Neural cell (in vitro differentiated cells): ENCODE measurements around the gene TRIB2. TPM values are rescaled to one million over a fixed set of nuclear protein-coding genes. Genes with fewer than 3 reads are reported as not detected.

Source experiments
- H2AFZ ChIP-seq: fragments of 200-600, 300-800 bp; sonication (generic), shearing (Covaris generic); 2 replicates; pipeline ENCODE4 v1.6.0; 2014; ENCODE audit warnings: low read depth, mild to moderate bottlenecking, antibody characterized with exemption, low read length, moderate library complexity
- H3F3A ChIP-seq: fragments of 200-600 bp; shearing (Covaris generic); 2 replicates; pipeline ENCODE4 v1.6.1; 2016; ENCODE audit warnings: mild to moderate bottlenecking, moderate library complexity, mixed read lengths, antibody characterized with exemption, low read length; ENCODE audit not compliant: insufficient read depth, poor library complexity, severe bottlenecking
- H3K27ac ChIP-seq: fragments of 200-600, 300-800 bp; sonication (generic), shearing (Covaris generic); 2 replicates; pipeline ENCODE4 v1.5.1; 2014; ENCODE audit warnings: mild to moderate bottlenecking, low read length, moderate library complexity
- H3K27me3 ChIP-seq: fragments of 300-800, 200-600 bp; sonication (generic), shearing (Covaris generic); 2 replicates; pipeline ENCODE4 v1.6.0; 2014; ENCODE audit warnings: mild to moderate bottlenecking, low read depth, low read length, moderate library complexity; ENCODE audit not compliant: insufficient read depth
- H3K36me3 ChIP-seq: fragments of 300-800, 200-600 bp; sonication (generic), shearing (Covaris generic); 2 replicates; pipeline ENCODE4 v1.5.1; 2014; ENCODE audit warnings: mild to moderate bottlenecking, antibody characterized with exemption, low read length, moderate library complexity; ENCODE audit not compliant: insufficient read depth
- H3K4me2 ChIP-seq: fragments of 300-800, 200-600 bp; sonication (generic), shearing (Covaris generic); 2 replicates; pipeline ENCODE4 v1.6.0; 2014; ENCODE audit warnings: mild to moderate bottlenecking, low read length
- H3K4me3 ChIP-seq: fragments of 300-800, 200-600 bp; sonication (generic), shearing (Covaris generic); 2 replicates; pipeline ENCODE4 v1.5.1; 2014; ENCODE audit warnings: mild to moderate bottlenecking, low read length, moderate library complexity
- H3K79me2 ChIP-seq: fragments of 200-600 bp; shearing (Covaris generic); replicated peaks from 2 replicates; pipeline ENCODE4 v1.6.0; 2014; ENCODE audit warnings: mild to moderate bottlenecking, low read length, moderate library complexity; ENCODE audit not compliant: insufficient read depth
- H3K9ac ChIP-seq: fragments of 300-800, 200-600 bp; sonication (generic), shearing (Covaris generic); 2 replicates; pipeline ENCODE4 v1.6.1; 2016; ENCODE audit warnings: mild to moderate bottlenecking, low read length, mixed read lengths
- H3K9me2 ChIP-seq: fragments of 200-600 bp; shearing (Covaris generic); 2 replicates; pipeline ENCODE4 v1.6.1; 2016; ENCODE audit warnings: mild to moderate bottlenecking, low read length, mixed read lengths; ENCODE audit not compliant: insufficient read depth
- H3K9me3 ChIP-seq: fragments of 200-600, 300-800 bp; sonication (generic), shearing (Covaris generic); 2 replicates; pipeline ENCODE4 v1.6.1; 2016; ENCODE audit warnings: mild to moderate bottlenecking, mixed run types, low read length, moderate library complexity, mixed read lengths
- H4K20me1 ChIP-seq: fragments of 200-600 bp; shearing (Covaris generic); 2 replicates; pipeline ENCODE4 v1.6.1; 2016; ENCODE audit warnings: mild to moderate bottlenecking, mixed run types; ENCODE audit not compliant: insufficient read depth
- CTCF ChIP-seq: fragments of 450-650 bp; IDR thresholded peaks from 2 replicates; pipeline ENCODE4 v1.5.1; 2014; ENCODE audit warnings: antibody characterized with exemption, mild to moderate bottlenecking, moderate library complexity; ENCODE audit not compliant: poor library complexity, severe bottlenecking
- EP300 ChIP-seq: fragments of 450-650 bp; conservative IDR thresholded peaks from 2 replicates; pipeline ENCODE4 v1.6.1; 2014; ENCODE audit warnings: antibody characterized with exemption, mild to moderate bottlenecking, moderate library complexity; ENCODE audit not compliant: poor library complexity, severe bottlenecking
- EZH2 ChIP-seq: fragments of 200-600, 300-800 bp; shearing (Covaris generic), sonication (generic); IDR thresholded peaks from 2 replicates; pipeline ENCODE4 v1.6.1; 2014; ENCODE audit warnings: antibody characterized with exemption, low read length, borderline replicate concordance, mild to moderate bottlenecking; ENCODE audit not compliant: insufficient read depth, poor library complexity, severe bottlenecking
- MXI1 ChIP-seq: fragments of 450-650 bp; conservative IDR thresholded peaks from 2 replicates; pipeline ENCODE4 v1.6.1; 2014; ENCODE audit warnings: antibody characterized with exemption, mild to moderate bottlenecking; ENCODE audit not compliant: poor library complexity, severe bottlenecking
- POLR2AphosphoS5 ChIP-seq: IDR thresholded peaks from 2 replicates; pipeline ENCODE4 v1.6.1; 2012
- RAD21 ChIP-seq: fragments of 450-650 bp; conservative IDR thresholded peaks from 2 replicates; pipeline ENCODE4 v1.6.1; 2014; ENCODE audit warnings: antibody characterized with exemption, mild to moderate bottlenecking, moderate library complexity
- REST ChIP-seq: IDR thresholded peaks from 2 replicates; pipeline ENCODE4 v1.6.1; 2012; ENCODE audit warnings: borderline replicate concordance
- SMC3 ChIP-seq: fragments of 450-650 bp; conservative IDR thresholded peaks from 2 replicates; pipeline ENCODE4 v1.6.1; 2014; ENCODE audit warnings: antibody characterized with exemption, mild to moderate bottlenecking, moderate library complexity; ENCODE audit not compliant: poor library complexity
- TAF1 ChIP-seq: IDR thresholded peaks from 2 replicates; pipeline ENCODE4 v1.6.1; 2012; ENCODE audit warnings: low read depth
- polyA plus RNA-seq: library from polyadenylated mRNA; depleted of rRNA; stranded (reverse); fragments of >200 nt; gene quantifications from 2 replicates; pipeline ENCODE4 v1.2.3, GENCODE V29; 2014

TRIB2 gene
- polyA plus RNA-seq, 1 donor from 2014 or later = 123 TPM

DNA sequence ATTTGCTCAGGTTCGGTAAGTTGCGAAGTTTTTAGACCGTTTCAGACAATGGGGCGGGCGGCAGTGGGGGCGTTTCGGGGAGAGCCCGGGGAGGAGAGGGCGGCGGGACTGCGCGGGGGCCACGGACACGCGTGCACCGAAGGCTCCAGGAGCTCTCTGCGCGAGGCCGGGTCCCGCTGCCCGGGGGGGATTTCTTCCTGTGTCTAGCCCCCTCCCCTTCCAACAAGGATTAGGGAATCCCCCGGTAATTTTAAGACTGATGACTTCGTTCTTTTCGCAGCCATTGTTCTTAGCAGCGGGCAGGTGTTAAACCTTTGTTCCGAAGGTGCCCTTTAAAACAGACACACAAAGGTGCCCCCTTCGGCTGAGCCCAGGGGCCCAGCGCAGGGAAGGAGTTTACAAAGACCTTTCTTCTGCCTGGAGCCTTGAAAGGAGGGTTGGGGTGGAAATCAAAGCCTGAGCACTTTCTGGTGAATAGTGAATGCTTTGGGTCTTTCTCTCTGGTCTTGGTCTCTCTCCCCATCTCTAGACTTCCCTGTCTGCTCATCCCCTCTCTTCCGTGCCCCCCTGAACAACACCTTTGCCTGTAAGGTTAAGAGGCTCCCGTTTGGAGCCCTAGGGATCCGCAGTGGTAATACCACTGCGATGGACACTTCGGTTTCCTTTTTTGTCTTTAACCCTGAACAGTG lies 2.1 kb downstream of the TRIB2 start:
- H3K79me2 ChIP-seq = peaks cover 66% of the 10 kb centered on the region
- peak overlapping the region; percentile 93 for H3K27ac ChIP-seq
- peak overlapping the region; percentile 95 for H3K4me3 ChIP-seq
- no peaks in the 10 kb centered on the region for H3K9me2 ChIP-seq
- H3K36me3 ChIP-seq = no peaks in the 10 kb centered on the region
- peak overlapping the region; percentile 93 for H3K9ac ChIP-seq
- no peaks in the 10 kb centered on the region for H4K20me1 ChIP-seq
- TF ChIP-seq CTCF (peak; percentile 20), POLR2AphosphoS5 (peak; percentile 1), REST (peak; percentile 37), EZH2 (no peak), TAF1 (no peak), SMC3 (no peak), EP300 (no peak), MXI1 (peak; percentile 35)
- peak overlapping the region; percentile 24 for H2AFZ ChIP-seq
- peaks cover 6% of the 10 kb centered on the region for H3F3A ChIP-seq
- no peaks in the 10 kb centered on the region for H3K9me3 ChIP-seq
- H3K4me2 ChIP-seq = peak overlapping the region; percentile 92
- no peaks in the 10 kb centered on the region for H3K27me3 ChIP-seq

DNA sequence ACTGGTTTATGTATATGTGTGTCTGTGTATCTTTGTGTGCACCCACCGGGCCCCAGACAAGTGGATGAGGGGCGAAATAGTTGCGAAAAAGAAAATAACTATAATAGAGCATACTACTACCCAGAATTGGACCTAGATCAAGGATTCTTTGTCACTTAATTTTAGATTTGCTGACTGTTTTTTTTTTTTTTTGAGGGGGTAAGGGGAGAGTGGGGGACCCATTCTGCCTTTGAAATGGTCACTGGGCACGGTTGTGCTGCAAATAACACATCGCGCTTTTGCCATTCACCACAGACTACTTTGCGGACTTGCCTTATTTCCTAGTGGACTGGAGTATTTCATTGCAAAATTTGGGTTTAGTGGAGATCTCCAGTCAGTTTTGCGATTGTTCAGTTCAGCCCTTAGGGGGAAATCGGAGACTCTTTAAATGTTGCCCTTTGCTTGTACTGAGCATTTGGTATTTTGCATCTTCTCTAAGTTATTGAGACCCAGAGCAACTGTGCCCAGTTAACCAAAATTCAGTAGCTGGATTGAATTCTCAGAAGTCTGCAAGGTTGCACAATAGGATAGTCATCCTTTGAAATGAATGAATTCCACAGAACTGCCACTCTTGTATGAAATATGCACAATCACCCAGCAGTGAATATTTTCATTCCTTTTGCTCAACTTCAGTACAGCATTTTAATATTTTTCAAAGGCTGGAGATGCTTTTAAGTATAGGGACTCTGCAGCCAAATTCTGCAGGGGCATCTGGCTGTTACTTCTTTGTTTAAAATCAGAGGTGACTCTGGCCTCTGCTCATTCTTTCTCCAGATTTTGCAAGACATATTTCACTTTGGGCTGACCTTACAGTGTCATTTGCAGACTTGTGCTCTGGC lies 2.9 kb downstream of the TRIB2 start:
- Histone ChIP-seq H3K36me3 (peaks cover 6% of the 10 kb centered on the region), H3K27me3 (no peaks in the 10 kb centered on the region), H3K9me3 (no peaks in the 10 kb centered on the region), H3K9me2 (no peaks in the 10 kb centered on the region), H3F3A (peaks cover 6% of the 10 kb centered on the region), H4K20me1 (no peaks in the 10 kb centered on the region), H3K4me2 (peak overlapping the region; percentile 92), H3K27ac (peak overlapping the region; percentile 93), H3K4me3 (peak overlapping the region; percentile 95), H2AFZ (peak overlapping the region; percentile 24), H3K79me2 (peaks cover 74% of the 10 kb centered on the region), H3K9ac (peak overlapping the region; percentile 93)
- TF ChIP-seq MXI1 = no peak
- no peak for TF ChIP-seq POLR2AphosphoS5
- TF ChIP-seq RAD21 = no peak
- no peak for TF ChIP-seq EZH2
- TF ChIP-seq CTCF = no peak
- no peak for TF ChIP-seq REST
- no peak for TF ChIP-seq TAF1
- no peak for TF ChIP-seq SMC3
- TF ChIP-seq EP300 = no peak
